ENCODE data around the gene TMOD4.

DNA sequence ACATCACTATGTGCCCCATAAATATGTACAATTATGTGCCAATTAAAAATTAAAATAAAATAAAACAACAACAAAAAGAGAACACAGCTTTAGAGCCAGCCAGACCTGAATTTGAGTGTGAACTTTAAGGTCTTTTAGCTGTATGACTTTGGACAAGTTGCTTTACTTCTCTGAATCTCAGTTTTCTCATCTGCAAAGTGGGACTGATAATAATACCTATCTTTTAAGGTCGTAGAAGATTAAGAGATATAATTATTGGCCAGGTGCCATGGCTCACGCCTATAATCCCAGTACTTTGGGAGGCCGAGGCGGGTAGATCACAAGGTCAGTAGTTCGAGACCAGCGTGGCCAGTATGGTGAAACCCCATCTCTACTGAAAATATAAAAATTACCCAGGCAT, 17.5 kb upstream of the TMOD4 start:
- TF ChIP-seq ZNF134 (CRISPR knock-in tag; conservative IDR thresholded peaks at IDR 0.05) (no peak), ZNF586 (CRISPR knock-in tag; conservative IDR thresholded peaks at IDR 0.05) (no peak), ZKSCAN8 (CRISPR knock-in tag; IDR thresholded peaks at IDR 0.05) (no peak), MXI1 (IDR thresholded peaks at IDR 0.05; ENCODE audit: low read depth, low read length) (no peak), HDAC6 (IDR thresholded peaks at IDR 0.05; ENCODE audit: low read depth, low read length) (no peak), POLR2A (conservative IDR thresholded peaks at IDR 0.05) (no peak)
